ENCODE measurements around the gene SMYD5.

DNA sequence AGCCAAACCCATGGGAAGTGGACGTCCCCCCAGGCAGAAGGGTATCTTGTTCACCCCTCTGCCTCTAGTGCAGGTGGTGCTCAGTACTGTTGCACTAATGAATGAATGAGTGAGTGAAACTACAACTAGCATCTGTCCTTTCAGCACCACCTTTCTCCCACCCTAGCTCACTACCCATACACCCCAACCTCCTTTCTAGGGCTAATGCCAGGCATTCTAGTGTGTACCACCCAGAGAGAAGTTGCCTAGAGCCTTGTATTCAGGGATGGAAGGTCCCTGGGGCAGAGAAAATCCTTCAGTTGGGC is 42.5 kb downstream of the SMYD5 start:
- TF ChIP-seq CTCF (IDR thresholded peaks at IDR 0.05) (no peak), ZFX (IDR thresholded peaks at IDR 0.05; ENCODE audit: borderline replicate concordance) (no peak)
